CD14-positive monocyte (primary cell): ENCODE results near the gene SEMG1. TPM values are rescaled to one million over a fixed set of nuclear protein-coding genes. Genes with fewer than 3 reads are reported as not detected.

ENCODE experiments used
- DNase-seq, 3 donors: peaks; one replicate each; pipeline ENCODE4 v3.0.0-alpha.2; 2011 to 2022
- H2AFZ ChIP-seq: 2 replicates; pipeline ENCODE4 v1.6.0; 2012; ENCODE audit warnings: mild to moderate bottlenecking, low read depth, low read length, inconsistent platforms; ENCODE audit not compliant: insufficient read depth, poor library complexity, severe bottlenecking
- H3K27ac ChIP-seq, 2 donors: 1 replicate in 1 of 2; 2 replicates in 1 of 2; pipeline ENCODE4 v1.5.1; 2012 to 2013; ENCODE audit warnings: low read length in 2 of 2, control low read depth in 1 of 2, inconsistent platforms in 1 of 2, low read depth in 1 of 2, mild to moderate bottlenecking in 1 of 2
- H3K27me3 ChIP-seq, 2 donors: one replicate each; pipeline versions ENCODE4 v1.6.0 to v1.6.1; 2011 to 2013; ENCODE audit warnings: low read length in 2 of 2; ENCODE audit not compliant: control insufficient read depth in 2 of 2, insufficient read depth in 2 of 2
- H3K36me3 ChIP-seq, 2 donors: replicated peaks in 1 of 2; 1 replicate in 1 of 2; 2 replicates in 1 of 2; pipeline versions ENCODE4 v1.5.1 to v1.6.1; 2012 to 2013; ENCODE audit warnings: low read length in 2 of 2, control low read depth in 1 of 2, inconsistent platforms in 1 of 2, mild to moderate bottlenecking in 1 of 2; ENCODE audit not compliant: insufficient read depth in 2 of 2, control insufficient read depth in 1 of 2
- H3K4me1 ChIP-seq, 2 donors: 1 replicate in 1 of 2; 2 replicates in 1 of 2; pipeline versions ENCODE4 v1.5.1 to v1.6.1; 2012 to 2013; ENCODE audit warnings: low read length in 2 of 2, control low read depth in 1 of 2, inconsistent platforms in 1 of 2, mild to moderate bottlenecking in 1 of 2, moderate library complexity in 1 of 2; ENCODE audit not compliant: insufficient read depth in 2 of 2, control insufficient read depth in 1 of 2
- H3K4me2 ChIP-seq: replicated peaks from 2 replicates; pipeline ENCODE3; 2012; ENCODE audit warnings: low read length, moderate library complexity, mild to moderate bottlenecking; ENCODE audit not compliant: poor library complexity, severe bottlenecking; ENCODE audit errors: extremely low read depth
- H3K4me3 ChIP-seq, 3 experiments: fragments of 200-600 bp in 1 of 3; sonication (generic) in 1 of 3; replicated peaks in 1 of 3; 1 replicate in 2 of 3; 2 replicates in 1 of 3; pipeline ENCODE4 v1.5.1; 2011 to 2013; ENCODE audit warnings: low read length in 3 of 3, mild to moderate bottlenecking in 3 of 3, control low read depth in 2 of 3, low read depth in 2 of 3, inconsistent platforms in 1 of 3, moderate library complexity in 1 of 3
- H3K79me2 ChIP-seq: 2 replicates; pipeline ENCODE4 v1.6.0; 2012; ENCODE audit warnings: mild to moderate bottlenecking, control low read depth, inconsistent platforms, low read length, moderate library complexity; ENCODE audit not compliant: insufficient read depth
- H3K9ac ChIP-seq: 2 replicates; pipeline ENCODE4 v1.6.0; 2017; ENCODE audit warnings: low read length, mild to moderate bottlenecking; ENCODE audit not compliant: insufficient read depth, poor library complexity, severe bottlenecking
- H3K9me3 ChIP-seq, 2 donors: replicated peaks in 1 of 2; 1 replicate in 1 of 2; 2 replicates in 1 of 2; pipeline versions ENCODE4 v1.5.1 to v1.6.1; 2012 to 2013; ENCODE audit warnings: low read length in 2 of 2, control low read depth in 1 of 2; ENCODE audit not compliant: control insufficient read depth in 1 of 2, insufficient read depth in 1 of 2
- H4K20me1 ChIP-seq: 2 replicates; pipeline ENCODE4 v1.6.0; 2012; ENCODE audit warnings: mild to moderate bottlenecking, low read length, control low read depth, moderate library complexity; ENCODE audit not compliant: insufficient read depth
- H3K27ac Mint-ChIP-seq, 7 donors: one replicate each; pipeline ENCODE4 v1.8.0; 2020; ENCODE audit warnings: mild to moderate bottlenecking in 7 of 7, mixed read lengths in 7 of 7, moderate library complexity in 6 of 7, inconsistent platforms in 2 of 7
- H3K27me3 Mint-ChIP-seq, 3 donors: one replicate each; pipeline ENCODE4 v1.8.0; 2021 to 2022; ENCODE audit warnings: low read depth in 3 of 3, mild to moderate bottlenecking in 3 of 3, mixed read lengths in 3 of 3, moderate library complexity in 3 of 3, inconsistent platforms in 1 of 3
- H3K36me3 Mint-ChIP-seq, 2 donors: one replicate each; pipeline ENCODE4 v1.8.0; 2020; ENCODE audit warnings: mixed read lengths in 2 of 2, inconsistent platforms in 1 of 2, mild to moderate bottlenecking in 1 of 2
- H3K4me1 Mint-ChIP-seq: one replicate; pipeline ENCODE4 v1.8.0; 2020; ENCODE audit warnings: mild to moderate bottlenecking, mixed read lengths
- H3K4me3 Mint-ChIP-seq, 2 donors: one replicate each; pipeline ENCODE4 v1.8.0; 2020; ENCODE audit warnings: mild to moderate bottlenecking in 2 of 2, mixed read lengths in 2 of 2, moderate library complexity in 1 of 2
- H3K9me3 Mint-ChIP-seq, 7 donors: one replicate each; pipeline ENCODE4 v1.8.0; 2020 to 2022; ENCODE audit warnings: mixed read lengths in 7 of 7, mild to moderate bottlenecking in 6 of 7, moderate library complexity in 6 of 7, inconsistent platforms in 2 of 7
- WGBS: methylation state at CpG from one replicate; pipeline ENCODE4 v1.1.5; 2013; ENCODE audit warnings: missing lambda C conversion rate; ENCODE audit not compliant: insufficient coverage; 5-methylcytosine and 5-hydroxymethylcytosine counted together
- intact Hi-C, 2 donors: fragments of 100-400 bp; cut with micrococcal nuclease; formaldehyde crosslinking; loops; one replicate each; pipeline versions ENCODE4 v1.15.0 to v1.15.1; 2023
- polyA plus RNA-seq, 3 donors: library from polyadenylated mRNA; depleted of rRNA in 1 of 3; unstranded in 2 of 3; stranded (reverse) in 1 of 3; fragments of 300-500 nt in 2 of 3; fragments of >200 nt in 1 of 3; fragmentation: Illumina TruSeq in 2 of 3; gene quantifications; 1 replicate in 2 of 3; 2 replicates in 1 of 3; pipeline ENCODE4 v1.2.3, GENCODE V29; 2012 to 2021
- TF ChIP-seq, protein P1 (sequence below): fragments of 200-600 bp; IDR thresholded peaks from one replicate; pipeline ENCODE4 v1.8.0; 2022; ENCODE audit warnings: antibody characterized with exemption, mild to moderate bottlenecking

The SEMG1 gene
- polyA plus RNA-seq, 3 donors, result not detected

DNA sequence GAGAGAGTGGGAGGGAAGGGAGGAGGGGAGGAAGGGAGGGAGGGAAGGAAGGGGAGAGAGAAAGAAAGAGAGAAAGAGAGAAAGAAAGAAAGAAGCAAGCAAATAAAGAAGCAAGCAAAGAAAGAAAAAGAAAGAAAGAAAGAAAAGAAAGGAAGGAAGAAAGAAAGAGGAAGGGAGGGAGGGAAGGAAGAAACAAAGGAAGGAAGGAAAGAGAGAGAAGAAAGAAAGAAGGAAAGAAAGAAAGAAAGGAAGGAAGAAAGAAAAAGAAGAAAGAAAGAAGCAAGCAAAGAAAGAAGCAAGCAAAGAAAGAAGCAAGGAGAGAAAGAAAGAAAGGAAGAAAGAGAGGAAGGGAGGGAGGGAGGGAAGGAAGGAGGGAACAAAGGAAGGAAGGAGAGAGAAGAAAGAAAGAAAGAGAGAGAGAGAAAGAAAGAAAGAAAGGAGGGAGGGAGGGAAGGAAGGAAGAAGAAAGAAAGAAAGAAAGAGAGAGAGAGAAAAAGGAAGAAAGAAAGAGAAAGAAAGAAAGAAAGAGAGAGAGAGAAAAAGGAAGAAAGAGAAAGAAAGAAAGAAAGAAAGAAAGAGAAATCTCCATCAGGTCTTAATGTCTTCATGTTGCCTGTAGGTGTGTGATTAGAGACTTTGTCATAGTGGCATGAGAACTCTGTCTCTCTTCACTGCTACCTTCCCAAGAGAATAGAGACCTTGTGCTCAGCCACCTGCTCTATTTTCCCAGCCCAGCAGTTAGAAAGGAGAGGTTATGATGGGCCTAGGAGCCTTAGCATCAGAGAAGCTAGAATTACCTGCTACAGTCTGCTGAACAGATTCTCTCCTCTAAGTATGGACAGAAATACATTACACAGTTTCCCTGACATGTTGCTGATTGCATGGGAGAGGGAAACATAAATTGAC lies 5.0 kb downstream of the SEMG1 start:
- peaks cover 8 to 18% (median 12%) of the 10 kb centered on the region in 3 donors for H3K27me3 Mint-ChIP-seq
- no peaks in the 10 kb centered on the region for H3K4me1 ChIP-seq
- intact Hi-C loops, result no loop called here

DNA sequence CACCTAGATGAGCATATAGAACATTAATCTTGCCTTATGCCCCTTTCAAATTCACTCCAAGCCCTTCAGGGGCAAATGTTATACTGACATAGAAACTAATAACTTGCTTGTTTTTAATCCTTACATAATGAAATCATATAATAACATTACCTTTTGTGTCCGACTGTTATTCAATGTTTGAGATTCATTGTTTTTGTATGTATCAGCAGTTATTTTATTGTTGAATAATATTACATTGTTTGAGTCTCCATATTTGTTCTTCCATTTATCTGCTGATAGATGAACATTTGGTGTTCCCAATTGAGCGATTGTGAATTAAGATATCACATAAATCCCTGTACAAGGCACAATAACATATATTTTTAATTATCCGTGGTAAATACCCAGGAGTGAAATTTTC lies 6.0 kb downstream of the SEMG1 start:
- no CpG with 5 or more reads among the region's 3 CpGs for WGBS

More for the DNA sequence above, 5.0 kb downstream of the SEMG1 start:
- Histone ChIP-seq H3K36me3 (no peaks in the 10 kb centered on the region), H3K9me3 (no peaks in the 10 kb centered on the region), H3K27ac (no peak overlapping the region), H4K20me1 (no peaks in the 10 kb centered on the region), H3K79me2 (no peaks in the 10 kb centered on the region), H3K4me3 (no peak overlapping the region), H3K9ac (no peak overlapping the region), H2AFZ (no peak overlapping the region), H3K27me3 (peaks cover 3 to 5% of the 10 kb centered on the region in 2 donors), H3K4me2 (no peak overlapping the region)
- H3K9me3 Mint-ChIP-seq, result peaks cover 0 to 2% (median 0%) of the 10 kb centered on the region in 7 donors
- TF ChIP-seq, protein P1, sequence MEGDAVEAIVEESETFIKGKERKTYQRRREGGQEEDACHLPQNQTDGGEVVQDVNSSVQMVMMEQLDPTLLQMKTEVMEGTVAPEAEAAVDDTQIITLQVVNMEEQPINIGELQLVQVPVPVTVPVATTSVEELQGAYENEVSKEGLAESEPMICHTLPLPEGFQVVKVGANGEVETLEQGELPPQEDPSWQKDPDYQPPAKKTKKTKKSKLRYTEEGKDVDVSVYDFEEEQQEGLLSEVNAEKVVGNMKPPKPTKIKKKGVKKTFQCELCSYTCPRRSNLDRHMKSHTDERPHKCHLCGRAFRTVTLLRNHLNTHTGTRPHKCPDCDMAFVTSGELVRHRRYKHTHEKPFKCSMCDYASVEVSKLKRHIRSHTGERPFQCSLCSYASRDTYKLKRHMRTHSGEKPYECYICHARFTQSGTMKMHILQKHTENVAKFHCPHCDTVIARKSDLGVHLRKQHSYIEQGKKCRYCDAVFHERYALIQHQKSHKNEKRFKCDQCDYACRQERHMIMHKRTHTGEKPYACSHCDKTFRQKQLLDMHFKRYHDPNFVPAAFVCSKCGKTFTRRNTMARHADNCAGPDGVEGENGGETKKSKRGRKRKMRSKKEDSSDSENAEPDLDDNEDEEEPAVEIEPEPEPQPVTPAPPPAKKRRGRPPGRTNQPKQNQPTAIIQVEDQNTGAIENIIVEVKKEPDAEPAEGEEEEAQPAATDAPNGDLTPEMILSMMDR, result no peak
- H3K4me1 Mint-ChIP-seq, result no peaks in the 10 kb centered on the region
- no peak overlapping the region for H3K27ac Mint-ChIP-seq
- no peak for DNase-seq
- H3K36me3 Mint-ChIP-seq, result no peaks in the 10 kb centered on the region
- H3K4me3 Mint-ChIP-seq, result no peak overlapping the region

More for the DNA sequence above, 6.0 kb downstream of the SEMG1 start:
- Mint-ChIP-seq H3K9me3 (peaks cover 0 to 2% (median 0%) of the 10 kb centered on the region in 7 donors), H3K36me3 (no peaks in the 10 kb centered on the region), H3K27ac (no peak overlapping the region), H3K27me3 (peaks cover 8 to 16% (median 12%) of the 10 kb centered on the region in 3 donors), H3K4me3 (no peak overlapping the region), H3K4me1 (no peaks in the 10 kb centered on the region)
- H2AFZ ChIP-seq, result no peak overlapping the region
- no peak overlapping the region for H3K9ac ChIP-seq
- no peaks in the 10 kb centered on the region for H3K36me3 ChIP-seq
- H4K20me1 ChIP-seq, result no peaks in the 10 kb centered on the region
- no peaks in the 10 kb centered on the region for H3K79me2 ChIP-seq
- no peak overlapping the region for H3K4me2 ChIP-seq
- no peak for DNase-seq
- H3K4me3 ChIP-seq, result no peak overlapping the region
- intact Hi-C loops, result no loop called here
- H3K4me1 ChIP-seq, result no peaks in the 10 kb centered on the region
- TF ChIP-seq, protein P1, result no peak
- H3K27me3 ChIP-seq, result no peaks in the 10 kb centered on the region
- H3K27ac ChIP-seq, result no peak overlapping the region
- H3K9me3 ChIP-seq, result no peaks in the 10 kb centered on the region
